GM19035 (cell line): Measurements from ENCODE around the gene SH3PXD2A.
"Not testable (repeated sequence)": the region's sequence is repeated elsewhere in the genome, so short reads cannot be mapped to it uniquely, and the experiment has no call there.

Source experiments
- ATAC-seq: cut with Tn5 transposase; IDR thresholded peaks from one replicate; pipeline ENCODE4 v1.9.1; 2021; ENCODE audit not compliant: unreplicated experiment

The SH3PXD2A gene

DNA sequence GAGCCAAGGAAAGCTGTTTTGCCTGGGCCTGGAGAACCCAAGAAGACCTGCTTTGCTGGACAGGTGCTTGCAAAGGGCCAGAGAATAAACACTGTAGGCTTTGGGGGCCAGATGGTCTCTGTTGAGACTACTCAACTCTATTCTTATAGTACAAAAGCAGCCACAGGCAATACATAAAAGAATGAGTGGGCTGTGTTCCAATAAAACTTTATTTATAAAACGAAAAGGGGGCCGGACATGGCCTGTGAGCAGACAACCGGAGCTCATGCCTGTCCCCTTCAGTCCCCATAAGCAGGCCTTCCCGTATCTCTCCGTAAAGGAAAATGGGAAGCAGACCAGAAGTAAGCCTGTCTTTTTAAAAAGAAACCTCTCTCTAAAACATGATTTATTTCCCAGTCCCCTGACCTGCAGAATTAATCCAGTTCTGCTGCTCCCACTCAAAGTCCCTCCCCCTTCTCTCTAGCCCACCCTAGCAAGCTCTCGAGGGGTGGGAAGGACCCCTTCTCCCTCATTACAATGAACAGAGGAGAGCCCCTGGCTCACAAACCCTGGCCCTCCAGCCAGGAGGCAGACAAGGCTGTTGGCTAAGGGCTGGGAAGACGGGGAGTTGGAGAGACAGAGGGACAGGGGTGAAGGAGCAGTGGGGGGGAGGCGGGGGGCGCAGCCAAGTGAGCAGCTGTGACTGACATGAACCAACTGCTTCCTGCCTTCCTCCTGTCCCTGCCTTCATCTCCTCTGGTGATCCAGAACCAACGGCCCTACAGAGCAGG, 184.1 kb downstream of the SH3PXD2A start:
- no peak for ATAC-seq

GRCh38 chr10:103669944-103670343, 185.4 kb downstream of the SH3PXD2A start:
- no peak for ATAC-seq

- ATAC-seq, result no peak
Measured at GRCh38 chr10:103669243-103669929, 186.0 kb downstream of the SH3PXD2A start.

DNA sequence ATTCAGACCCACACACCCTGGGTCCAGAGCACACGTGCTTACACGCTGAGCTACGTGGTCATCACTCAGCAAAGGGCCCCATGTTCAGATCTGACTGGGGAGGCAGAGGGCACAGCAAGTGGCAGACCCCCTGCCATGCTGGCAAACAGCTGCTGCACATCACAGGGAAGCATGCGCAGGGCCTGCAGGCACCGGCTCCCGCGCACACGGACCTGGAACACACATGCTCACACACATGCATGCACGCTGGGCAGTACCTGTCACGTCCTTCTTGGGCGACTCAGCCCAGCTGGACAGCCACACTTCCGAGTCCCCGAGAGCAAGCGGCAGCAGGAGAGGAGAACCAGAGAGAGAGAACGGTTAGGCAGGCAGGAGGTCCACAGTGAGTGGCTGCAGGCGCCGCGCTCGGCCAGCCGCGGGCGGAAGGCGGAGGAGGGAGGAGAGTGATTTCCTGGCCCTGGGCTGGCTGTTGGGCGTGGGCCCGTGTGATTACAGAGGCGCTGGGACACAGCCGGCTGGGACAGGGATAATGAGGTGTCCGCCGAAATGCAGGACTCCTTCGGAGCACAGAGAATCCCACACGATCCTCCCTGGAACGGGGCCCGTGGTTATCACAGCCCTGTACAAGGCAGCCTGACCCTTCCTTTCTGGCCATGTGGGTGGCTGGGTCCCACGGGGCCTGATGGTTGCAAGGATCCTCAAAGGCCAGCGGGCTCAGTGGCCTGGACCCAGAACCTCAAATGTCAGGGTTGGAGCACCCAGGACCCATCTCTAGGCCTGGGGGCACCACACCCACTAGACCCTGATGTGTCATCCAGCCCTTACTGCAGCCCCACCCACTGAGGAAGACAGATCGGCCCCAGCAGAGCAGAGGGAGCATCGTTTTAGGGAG, 186.8 kb downstream of the SH3PXD2A start:
- no peak for ATAC-seq

- no peak for ATAC-seq
Measured at GRCh38 chr10:103667356-103667755, 188.0 kb downstream of the SH3PXD2A start.

GRCh38 chr10:103666762-103667150, 188.6 kb downstream of the SH3PXD2A start:
- ATAC-seq, result no peak

GRCh38 chr10:103666087-103666761, 189.2 kb downstream of the SH3PXD2A start:
- ATAC-seq, result no peak

GRCh38 chr10:103665162-103665889, 190.1 kb downstream of the SH3PXD2A start:
- no peak for ATAC-seq

GRCh38 chr10:103663802-103664201, 191.6 kb downstream of the SH3PXD2A start:
- ATAC-seq, result no peak

GRCh38 chr10:103663236-103663635, 192.1 kb downstream of the SH3PXD2A start:
- ATAC-seq, result no peak

DNA sequence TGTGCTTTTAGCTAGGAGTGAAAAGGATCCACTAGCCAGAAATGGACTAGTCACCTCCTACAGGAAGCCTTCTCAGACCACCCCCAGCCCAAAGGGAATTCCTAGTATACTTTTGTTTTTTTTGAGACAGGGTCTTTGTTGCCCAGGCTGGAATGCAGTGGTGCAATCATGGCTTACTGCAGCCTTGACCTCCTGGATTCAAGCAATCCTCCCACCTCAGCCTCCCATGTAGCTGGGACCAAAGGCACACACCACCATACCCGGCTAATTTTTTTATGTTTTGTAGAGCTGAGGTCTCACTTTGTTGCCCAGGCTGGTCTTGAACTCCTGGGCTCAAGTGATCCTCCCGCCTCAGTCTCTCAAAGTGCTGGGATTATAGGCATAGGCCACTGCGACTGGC, 192.7 kb downstream of the SH3PXD2A start:
- ATAC-seq, result not testable (repeated sequence)

DNA sequence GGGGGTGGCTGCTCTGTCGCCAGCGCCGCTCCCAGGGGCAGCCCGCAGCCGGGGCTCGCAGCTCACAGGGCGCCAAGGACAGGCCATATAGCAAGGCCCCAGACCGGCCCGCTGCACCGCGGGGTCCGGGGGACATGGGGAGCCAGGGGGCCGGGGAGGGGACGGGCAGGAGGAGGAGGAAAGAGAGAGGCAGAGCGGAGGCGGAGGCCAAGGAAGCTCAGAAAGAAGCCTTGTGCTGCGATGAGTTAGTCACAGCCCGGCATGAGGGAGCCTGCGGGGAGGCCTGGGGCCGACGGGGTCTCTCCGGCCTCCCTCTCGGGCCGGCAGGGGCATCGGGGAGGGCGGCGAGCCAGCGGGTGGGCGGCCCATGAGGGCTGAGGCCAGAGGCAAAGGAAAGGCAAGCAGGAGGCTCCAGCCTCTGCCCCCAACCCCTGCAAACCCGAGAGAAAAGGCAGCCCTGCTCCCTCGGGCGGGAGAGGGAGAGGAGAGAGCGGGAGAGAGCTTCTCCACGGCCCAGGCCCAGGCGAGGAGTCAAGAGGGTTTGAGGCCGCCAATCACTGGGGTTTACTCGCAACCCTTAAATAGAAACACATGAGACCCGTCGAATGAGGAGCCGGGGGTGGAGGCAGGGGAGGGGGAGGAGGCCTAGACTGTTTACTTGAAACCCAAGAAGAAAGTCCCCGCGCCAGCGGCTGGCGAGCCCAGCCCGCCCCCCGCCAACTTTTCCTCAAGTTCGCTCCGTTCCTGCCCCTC, 194.0 kb downstream of the SH3PXD2A start:
- ATAC-seq, result peak; percentile 7

DNA sequence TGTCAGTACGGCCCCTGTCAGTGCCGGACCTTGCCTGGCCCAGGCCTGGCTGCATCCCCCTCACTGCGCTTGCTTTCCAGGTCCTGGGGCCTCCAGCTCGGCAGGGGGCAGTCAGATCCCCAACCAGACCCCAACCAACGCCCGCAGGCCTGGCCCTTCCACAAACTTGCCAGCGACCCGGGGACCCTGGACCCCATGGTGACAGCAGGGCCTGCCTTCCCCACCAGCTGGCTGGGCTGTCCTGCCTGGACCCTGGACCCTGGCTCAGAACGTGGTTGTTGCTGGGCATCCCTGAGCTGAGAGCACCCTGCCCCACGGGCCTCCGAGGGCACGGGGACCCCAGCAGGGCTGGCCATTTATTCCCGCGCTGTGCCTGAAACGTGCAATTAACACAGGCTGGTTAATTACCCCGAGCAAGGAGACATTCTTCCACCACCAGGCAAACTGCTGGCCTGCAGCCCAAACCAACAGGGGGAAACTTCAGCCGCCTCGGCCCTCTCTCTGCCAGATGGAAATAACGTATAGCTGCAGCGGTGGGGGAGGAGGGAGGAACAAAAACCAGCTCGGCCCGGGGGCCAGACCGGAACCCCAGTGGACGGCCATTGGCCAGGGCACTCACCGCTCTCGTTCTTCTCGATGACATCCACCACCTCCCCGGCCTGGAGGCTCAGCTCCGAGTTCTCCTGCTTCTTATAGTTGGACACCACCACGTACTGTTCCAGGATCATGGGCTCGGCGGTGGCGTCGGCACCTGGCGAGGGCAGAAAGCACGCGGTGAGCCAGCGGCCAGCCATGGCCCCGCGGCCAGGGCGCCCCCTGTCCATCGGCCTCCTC, 194.8 kb downstream of the SH3PXD2A start:
- peak; percentile 36 for ATAC-seq

- ATAC-seq, result peak; percentile 73
Measured at GRCh38 chr10:103659674-103660363, 195.6 kb downstream of the SH3PXD2A start.

GRCh38 chr10:103658049-103658577, 197.3 kb downstream of the SH3PXD2A start:
- ATAC-seq, result no peak

DNA sequence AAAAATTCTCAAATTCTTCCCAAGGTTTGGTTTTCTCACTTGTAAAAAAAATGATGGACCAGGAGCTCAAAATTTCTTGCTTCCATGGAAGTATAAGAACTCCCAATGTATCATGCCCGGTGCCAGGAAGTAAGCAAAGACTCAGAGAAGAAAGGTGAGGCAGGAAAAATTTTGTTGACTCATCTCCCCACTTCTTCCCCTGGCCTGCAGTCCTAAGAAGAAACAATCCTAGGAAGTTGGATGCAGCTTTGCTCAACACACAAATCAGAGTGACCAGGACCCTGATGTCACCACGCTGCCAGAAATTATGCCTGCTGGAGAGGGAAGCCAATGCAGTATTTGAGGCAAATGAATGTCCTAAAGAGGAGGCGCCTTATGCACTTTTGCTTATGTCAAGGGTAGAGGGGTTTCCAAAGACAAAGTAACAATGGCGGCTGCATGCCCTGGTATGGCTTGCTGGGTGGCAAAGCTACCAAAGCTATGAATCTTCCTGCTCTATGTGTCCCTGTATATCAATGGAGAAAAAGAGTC, 198.2 kb downstream of the SH3PXD2A start:
- ATAC-seq, result no peak

GRCh38 chr10:103654925-103655324, 200.5 kb downstream of the SH3PXD2A start:
- ATAC-seq, result no peak
